Thyroid gland (tissue), 4 donors: ENCODE data around the gene PARD3B.

Experiments used
- CTCF ChIP-seq, 6 experiments: fragments of 200-600 bp in 3 of 6; fragments of 450-650 bp in 3 of 6; sonication (generic) in 3 of 6; IDR thresholded peaks; one replicate each; pipeline ENCODE4 v1.5.1; 2016 to 2019; ENCODE audit warnings: antibody characterized with exemption in 6 of 6, mild to moderate bottlenecking in 2 of 6, inconsistent platforms in 1 of 6, moderate library complexity in 1 of 6
- POLR2A ChIP-seq, 2 donors: fragments of 450-650 bp; IDR thresholded peaks; one replicate each; pipeline ENCODE4 v1.6.1; 2017; ENCODE audit warnings: antibody characterized with exemption in 2 of 2, mild to moderate bottlenecking in 2 of 2, moderate library complexity in 1 of 2

- TF ChIP-seq CTCF (IDR thresholded peaks at IDR 0.05) = no peak
- no peak for TF ChIP-seq POLR2A (IDR thresholded peaks at IDR 0.05)
Observed at GRCh38 chr2:205462681-205463345, 917.5 kb downstream of the PARD3B start.
